Fibroblast of villous mesenchyme (primary cell): ENCODE results near the gene KRT6A. TPM values are rescaled to one million over a fixed set of nuclear protein-coding genes. Genes with fewer than 3 reads are reported as not detected.

ENCODE experiments used
- DNase-seq: peaks from one replicate; pipeline ENCODE4 v3.0.0-alpha.2; 2010; ENCODE audit warnings: low read depth
- H3K4me3 ChIP-seq: 2 replicates; pipeline ENCODE4 v1.5.1; 2011; ENCODE audit warnings: low read depth, mild to moderate bottlenecking, low read length
- total RNA-seq: library from RNA; depleted of rRNA; stranded (reverse); fragments of >200 nt; gene quantifications from 2 replicates; pipeline ENCODE4 v1.2.3, GENCODE V29; 2012
- TF ChIP-seq, protein P1 (sequence below): IDR thresholded peaks from 2 replicates; pipeline ENCODE4 v1.5.1; 2012; ENCODE audit warnings: low read depth, mild to moderate bottlenecking, low read length; ENCODE audit not compliant: insufficient read depth

Gene KRT6A
- total RNA-seq, result not detected in 2 replicates

DNA sequence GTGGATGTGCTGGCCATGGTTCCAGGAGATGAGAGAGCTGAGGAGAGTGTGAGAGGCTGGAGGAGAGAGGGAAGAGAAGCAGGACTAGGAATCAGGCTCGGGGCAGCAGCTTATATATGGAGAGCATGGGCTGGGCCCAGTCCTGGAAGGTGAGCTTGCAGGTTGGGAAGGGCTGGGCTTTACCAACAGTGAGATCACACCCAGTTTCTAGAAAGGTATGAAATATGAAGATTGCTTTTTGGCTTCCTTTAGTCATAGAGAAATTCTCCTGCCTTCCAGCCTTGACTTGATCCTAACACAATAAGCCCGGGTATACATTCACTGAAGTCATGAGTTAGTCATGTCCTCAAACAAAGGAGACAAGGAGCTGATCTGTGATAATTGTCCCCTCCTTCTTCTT, at the start of gene KRT6A:
KRT6A (minus strand) TSS at position 86 of the 400 bp plus-strand sequence; CDS start at position 17, 69 bp downstream.
- H3K4me3 ChIP-seq, result no peak within 1 kb of the TSS
- TF ChIP-seq, protein P1, sequence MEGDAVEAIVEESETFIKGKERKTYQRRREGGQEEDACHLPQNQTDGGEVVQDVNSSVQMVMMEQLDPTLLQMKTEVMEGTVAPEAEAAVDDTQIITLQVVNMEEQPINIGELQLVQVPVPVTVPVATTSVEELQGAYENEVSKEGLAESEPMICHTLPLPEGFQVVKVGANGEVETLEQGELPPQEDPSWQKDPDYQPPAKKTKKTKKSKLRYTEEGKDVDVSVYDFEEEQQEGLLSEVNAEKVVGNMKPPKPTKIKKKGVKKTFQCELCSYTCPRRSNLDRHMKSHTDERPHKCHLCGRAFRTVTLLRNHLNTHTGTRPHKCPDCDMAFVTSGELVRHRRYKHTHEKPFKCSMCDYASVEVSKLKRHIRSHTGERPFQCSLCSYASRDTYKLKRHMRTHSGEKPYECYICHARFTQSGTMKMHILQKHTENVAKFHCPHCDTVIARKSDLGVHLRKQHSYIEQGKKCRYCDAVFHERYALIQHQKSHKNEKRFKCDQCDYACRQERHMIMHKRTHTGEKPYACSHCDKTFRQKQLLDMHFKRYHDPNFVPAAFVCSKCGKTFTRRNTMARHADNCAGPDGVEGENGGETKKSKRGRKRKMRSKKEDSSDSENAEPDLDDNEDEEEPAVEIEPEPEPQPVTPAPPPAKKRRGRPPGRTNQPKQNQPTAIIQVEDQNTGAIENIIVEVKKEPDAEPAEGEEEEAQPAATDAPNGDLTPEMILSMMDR, result no peak
- DNase-seq, result no peak

GRCh38 chr12:52542157-52542556, 49.1 kb upstream of the KRT6A start:
- TF ChIP-seq, protein P1, result no peak
- DNase-seq, result no peak
- no peak overlapping the region for H3K4me3 ChIP-seq

GRCh38 chr12:52541709-52542108, 48.7 kb upstream of the KRT6A start:
- DNase-seq, result no peak
- no peak overlapping the region for H3K4me3 ChIP-seq
- TF ChIP-seq, protein P1, result no peak

GRCh38 chr12:52540531-52540930, 47.5 kb upstream of the KRT6A start:
- TF ChIP-seq, protein P1, result no peak
- DNase-seq, result no peak

DNA sequence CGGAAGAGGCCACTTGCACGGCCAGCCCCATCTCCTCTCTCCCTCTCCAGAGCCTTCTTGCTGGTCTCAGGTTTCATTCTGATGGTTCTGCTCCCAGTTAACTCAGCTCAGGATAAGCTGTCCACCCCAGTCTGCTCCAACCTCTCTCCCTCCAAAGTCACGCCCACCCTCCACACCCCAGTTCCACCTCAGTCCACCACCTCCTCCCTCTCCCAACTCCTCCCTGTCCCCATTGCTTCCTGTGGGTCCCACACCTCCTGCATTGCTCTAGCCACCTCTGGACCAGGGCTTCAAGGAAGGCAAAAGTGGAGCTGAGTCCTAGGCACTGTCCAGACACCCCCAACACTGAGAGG, 46.7 kb upstream of the KRT6A start:
- TF ChIP-seq, protein P1, result no peak
- no peak overlapping the region for H3K4me3 ChIP-seq
- no peak for DNase-seq

More at GRCh38 chr12:52540531-52540930, 47.5 kb upstream of the KRT6A start:
- no peak overlapping the region for H3K4me3 ChIP-seq

DNA sequence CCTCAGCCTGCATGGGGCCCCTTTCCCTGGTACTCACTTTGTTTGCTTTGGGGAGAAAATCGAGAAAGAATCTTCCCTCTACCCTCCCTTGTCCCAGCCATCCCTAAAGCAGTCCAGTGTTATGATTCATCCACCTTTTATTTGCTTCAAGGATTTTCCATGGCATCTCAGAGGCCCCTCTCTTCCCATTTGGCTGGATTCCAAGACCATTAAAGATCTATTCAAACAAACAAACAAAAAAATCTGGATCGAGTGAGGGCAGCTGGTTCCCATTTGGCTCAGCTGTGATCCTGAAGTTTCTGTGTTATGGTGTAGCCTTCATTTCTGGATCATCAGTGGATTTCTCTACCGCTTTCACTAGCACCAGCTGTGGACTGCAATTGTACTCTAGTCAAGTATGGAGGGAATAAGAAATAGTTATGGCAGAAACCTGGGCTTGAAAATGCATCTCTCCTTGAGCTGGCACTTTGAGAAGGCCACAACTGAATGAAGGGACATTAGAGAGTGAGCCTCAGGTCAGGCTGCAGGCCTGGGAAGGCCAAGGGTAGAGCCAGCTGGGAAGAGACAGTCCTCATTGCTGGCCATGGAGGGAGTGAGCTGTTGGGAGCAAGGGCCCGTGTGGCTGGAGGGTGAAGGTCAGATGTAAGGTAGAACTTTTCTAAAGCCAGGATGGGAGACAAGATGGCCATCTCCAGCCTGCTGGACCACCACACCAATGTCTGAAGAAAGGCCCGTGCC, 46.2 kb upstream of the KRT6A start:
- TF ChIP-seq, protein P1, result no peak
- DNase-seq, result peak; percentile 80
- H3K4me3 ChIP-seq, result no peak overlapping the region

GRCh38 chr12:52537101-52537500, 44.0 kb upstream of the KRT6A start:
- DNase-seq, result no peak
- H3K4me3 ChIP-seq, result no peak overlapping the region
- TF ChIP-seq, protein P1, result no peak
